Nephron (organoid): ENCODE measurements around the gene KIF23.
"Not testable (repeated sequence)": the region's sequence is repeated elsewhere in the genome, so short reads cannot be mapped to it uniquely, and the experiment has no call there.

Experiments used
- H3K27ac Mint-ChIP-seq, 3 experiments: 2 replicates each; pipeline ENCODE4 v1.8.0; 2020; ENCODE audit warnings: mixed read lengths in 3 of 3, mild to moderate bottlenecking in 2 of 3, moderate library complexity in 1 of 3
- H3K27me3 Mint-ChIP-seq: 2 replicates; pipeline ENCODE4 v1.8.0; 2021; ENCODE audit warnings: low read depth, mild to moderate bottlenecking, moderate library complexity, mixed read lengths
- H3K36me3 Mint-ChIP-seq: 2 replicates; pipeline ENCODE4 v1.8.0; 2020; ENCODE audit warnings: low read depth, mixed read lengths
- H3K4me1 Mint-ChIP-seq: 2 replicates; pipeline ENCODE4 v1.8.0; 2020; ENCODE audit warnings: mixed read lengths
- H3K4me3 Mint-ChIP-seq, 3 experiments: 2 replicates each; pipeline ENCODE4 v1.8.0; 2020; ENCODE audit warnings: mild to moderate bottlenecking in 3 of 3, mixed read lengths in 3 of 3, moderate library complexity in 2 of 3
- H3K9me3 Mint-ChIP-seq: 2 replicates; pipeline ENCODE4 v1.8.0; 2020; ENCODE audit warnings: mixed read lengths
- TF ChIP-seq, protein P1 (sequence below), 3 experiments: fragments of 200-600 bp; sonication (generic); IDR thresholded peaks; one replicate each; pipeline ENCODE4 v1.5.0; 2021; ENCODE audit warnings: antibody characterized with exemption in 3 of 3; ENCODE audit not compliant: unreplicated experiment in 3 of 3

KIF23 gene

DNA sequence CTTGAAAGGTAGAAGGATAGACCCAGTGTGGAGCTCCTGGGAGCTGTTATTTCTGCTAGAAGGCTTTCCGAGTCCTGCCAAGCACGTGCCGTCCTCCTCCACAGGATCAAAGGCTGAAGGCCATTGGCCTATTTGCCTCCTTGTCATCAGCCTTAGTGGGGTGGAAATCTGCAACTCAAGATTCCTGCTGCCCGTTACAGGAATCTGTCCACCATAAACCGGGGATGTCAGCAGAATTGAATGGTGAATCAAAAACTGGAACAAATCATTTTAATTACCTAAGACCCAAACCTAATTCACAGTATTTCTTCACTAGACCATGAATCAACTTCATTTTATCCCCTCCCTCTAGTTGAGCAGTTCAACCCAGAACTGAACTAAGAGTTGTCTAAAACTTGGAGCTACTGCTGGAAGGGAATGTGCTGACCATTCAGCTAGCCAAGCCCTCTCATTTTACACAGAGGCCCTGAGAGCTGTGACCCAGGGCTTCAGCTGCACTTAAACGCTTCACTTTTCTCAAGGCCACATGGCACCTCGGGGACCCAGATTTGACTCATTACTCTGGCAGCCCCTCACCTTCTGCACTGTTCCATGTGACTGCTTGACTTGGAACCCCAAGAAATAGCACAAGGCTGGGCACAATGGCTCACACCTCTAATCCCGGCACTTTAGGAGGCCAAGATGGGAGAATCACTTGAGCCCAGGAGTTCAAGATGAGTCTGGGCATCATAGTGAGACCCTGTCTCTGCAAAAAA, 36.8 kb upstream of the KIF23 start:
- TF ChIP-seq, protein P1, sequence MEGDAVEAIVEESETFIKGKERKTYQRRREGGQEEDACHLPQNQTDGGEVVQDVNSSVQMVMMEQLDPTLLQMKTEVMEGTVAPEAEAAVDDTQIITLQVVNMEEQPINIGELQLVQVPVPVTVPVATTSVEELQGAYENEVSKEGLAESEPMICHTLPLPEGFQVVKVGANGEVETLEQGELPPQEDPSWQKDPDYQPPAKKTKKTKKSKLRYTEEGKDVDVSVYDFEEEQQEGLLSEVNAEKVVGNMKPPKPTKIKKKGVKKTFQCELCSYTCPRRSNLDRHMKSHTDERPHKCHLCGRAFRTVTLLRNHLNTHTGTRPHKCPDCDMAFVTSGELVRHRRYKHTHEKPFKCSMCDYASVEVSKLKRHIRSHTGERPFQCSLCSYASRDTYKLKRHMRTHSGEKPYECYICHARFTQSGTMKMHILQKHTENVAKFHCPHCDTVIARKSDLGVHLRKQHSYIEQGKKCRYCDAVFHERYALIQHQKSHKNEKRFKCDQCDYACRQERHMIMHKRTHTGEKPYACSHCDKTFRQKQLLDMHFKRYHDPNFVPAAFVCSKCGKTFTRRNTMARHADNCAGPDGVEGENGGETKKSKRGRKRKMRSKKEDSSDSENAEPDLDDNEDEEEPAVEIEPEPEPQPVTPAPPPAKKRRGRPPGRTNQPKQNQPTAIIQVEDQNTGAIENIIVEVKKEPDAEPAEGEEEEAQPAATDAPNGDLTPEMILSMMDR (IDR thresholded peaks at IDR 0.05; ENCODE audit: unreplicated experiment in 3 of 3), result no peak
- Mint-ChIP-seq H3K9me3 (peaks cover 7% of the 10 kb centered on the region), H3K36me3 (peaks cover 5% of the 10 kb centered on the region), H3K4me1 (peaks cover 31% of the 10 kb centered on the region), H3K4me3 (peak overlapping the region in 1 of 3 experiments; percentile 29), H3K27me3 (peaks cover 26% of the 10 kb centered on the region), H3K27ac (peak overlapping the region; percentile 39 to 85 (median 52))

DNA sequence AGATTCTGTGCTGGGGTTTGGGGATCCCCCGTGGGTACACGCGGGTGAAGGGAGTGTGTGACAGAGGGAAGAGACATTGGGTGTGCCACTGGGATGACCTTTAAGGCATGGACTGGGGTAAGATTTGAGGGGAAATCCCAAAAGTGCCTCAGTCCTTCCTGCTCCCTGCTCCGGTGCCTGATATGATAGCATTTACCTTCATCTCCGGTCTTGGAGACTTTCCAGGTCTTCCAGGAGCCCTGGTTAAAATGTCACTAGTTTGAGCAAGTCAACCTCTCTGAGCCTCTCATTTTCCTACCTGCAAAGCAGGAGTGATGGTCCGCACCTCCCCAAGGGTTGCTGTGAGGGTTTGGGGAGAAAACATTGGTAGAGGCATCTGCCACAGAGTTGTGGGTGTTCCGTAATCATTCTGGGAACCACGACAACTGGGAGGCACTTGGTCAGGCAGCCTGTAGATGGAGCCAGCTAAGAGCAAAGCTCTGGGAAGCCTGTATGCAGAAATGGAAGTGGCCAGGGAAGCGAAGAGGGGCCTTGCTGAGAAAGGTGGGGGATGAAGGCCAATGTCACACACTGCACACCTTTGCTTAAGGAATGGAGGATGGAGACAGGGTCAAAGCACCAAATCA, 33.9 kb upstream of the KIF23 start:
- Mint-ChIP-seq H3K4me1 (peaks cover 31% of the 10 kb centered on the region), H3K27ac (no peak overlapping the region), H3K4me3 (no peak overlapping the region), H3K36me3 (no peaks in the 10 kb centered on the region), H3K9me3 (peaks cover 3% of the 10 kb centered on the region), H3K27me3 (peaks cover 18% of the 10 kb centered on the region)
- TF ChIP-seq, protein P1 (IDR thresholded peaks at IDR 0.05; ENCODE audit: unreplicated experiment in 3 of 3), result no peak

DNA sequence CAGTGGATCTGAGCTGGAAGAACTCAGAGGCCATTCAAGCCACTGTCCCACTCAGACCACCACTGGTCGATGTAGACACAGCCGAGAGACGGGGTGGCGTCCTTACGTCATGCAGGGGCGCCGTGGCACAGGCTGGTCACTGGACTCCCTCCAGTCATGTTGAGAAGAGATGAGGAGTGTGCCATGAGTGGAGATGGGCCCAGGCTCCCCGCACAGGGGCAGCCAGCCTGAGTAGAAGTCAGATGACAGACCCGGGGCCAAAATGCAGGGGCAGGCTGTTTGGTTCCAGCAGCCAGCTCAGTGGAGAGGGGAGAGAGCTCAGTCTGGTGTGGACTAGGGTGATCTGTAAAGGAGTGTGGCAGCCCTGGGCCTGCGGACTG, 33.4 kb upstream of the KIF23 start:
- Mint-ChIP-seq H3K36me3 (no peaks in the 10 kb centered on the region), H3K27ac (no peak overlapping the region), H3K4me3 (no peak overlapping the region), H3K9me3 (peaks cover 3% of the 10 kb centered on the region), H3K27me3 (peaks cover 15% of the 10 kb centered on the region), H3K4me1 (peaks cover 31% of the 10 kb centered on the region)
- TF ChIP-seq, protein P1 (IDR thresholded peaks at IDR 0.05; ENCODE audit: unreplicated experiment in 3 of 3), result no peak

DNA sequence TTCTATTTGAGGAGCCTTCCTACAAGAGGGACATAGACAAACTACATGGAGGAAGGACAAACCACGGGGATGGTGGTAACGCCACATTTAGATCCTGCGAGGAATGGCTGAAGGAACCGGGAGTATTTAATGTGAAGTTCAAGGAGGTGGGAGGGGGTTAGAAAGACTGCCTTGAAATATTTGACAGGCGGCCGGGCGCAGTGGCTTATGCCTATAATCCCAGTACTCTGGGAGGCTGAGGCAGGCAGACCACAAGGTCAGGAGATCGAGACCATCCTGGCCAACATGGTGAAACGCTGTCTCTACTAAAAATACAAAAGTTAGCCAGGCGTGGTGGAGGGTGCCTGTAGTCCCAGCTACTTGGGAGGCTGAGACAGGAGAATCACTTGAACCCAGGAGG, 32.0 kb upstream of the KIF23 start:
- H3K4me3 Mint-ChIP-seq, H3K27ac Mint-ChIP-seq, H3K36me3 Mint-ChIP-seq, H3K27me3 Mint-ChIP-seq, H3K9me3 Mint-ChIP-seq: not testable (repeated sequence)
- H3K4me1 Mint-ChIP-seq, result peaks cover 25% of the 10 kb centered on the region

DNA sequence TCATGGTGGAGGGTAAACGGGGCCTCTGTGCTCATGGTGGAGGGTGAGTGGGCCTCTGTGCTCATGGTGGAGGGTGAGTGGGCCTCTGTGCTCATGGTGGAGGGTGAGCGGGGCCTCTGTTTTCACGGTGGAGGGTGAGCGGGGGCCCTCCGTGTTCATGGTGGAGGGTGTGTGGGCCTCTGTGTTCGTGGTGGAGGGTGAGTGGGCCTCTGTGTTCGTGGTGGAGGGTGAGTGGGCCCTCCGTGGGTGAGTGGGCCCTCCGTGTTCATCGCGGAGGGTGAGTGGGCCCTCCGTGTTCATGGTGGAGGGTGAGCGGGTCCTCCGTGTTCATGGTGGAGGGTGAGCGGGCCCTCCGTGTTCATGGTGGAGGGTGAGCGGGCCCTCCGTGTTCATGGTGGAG, 30.1 kb upstream of the KIF23 start:
- not testable (repeated sequence) for H3K27me3 Mint-ChIP-seq, H3K27ac Mint-ChIP-seq, H3K36me3 Mint-ChIP-seq, H3K9me3 Mint-ChIP-seq, H3K4me3 Mint-ChIP-seq
- H3K4me1 Mint-ChIP-seq, result peaks cover 15% of the 10 kb centered on the region

DNA sequence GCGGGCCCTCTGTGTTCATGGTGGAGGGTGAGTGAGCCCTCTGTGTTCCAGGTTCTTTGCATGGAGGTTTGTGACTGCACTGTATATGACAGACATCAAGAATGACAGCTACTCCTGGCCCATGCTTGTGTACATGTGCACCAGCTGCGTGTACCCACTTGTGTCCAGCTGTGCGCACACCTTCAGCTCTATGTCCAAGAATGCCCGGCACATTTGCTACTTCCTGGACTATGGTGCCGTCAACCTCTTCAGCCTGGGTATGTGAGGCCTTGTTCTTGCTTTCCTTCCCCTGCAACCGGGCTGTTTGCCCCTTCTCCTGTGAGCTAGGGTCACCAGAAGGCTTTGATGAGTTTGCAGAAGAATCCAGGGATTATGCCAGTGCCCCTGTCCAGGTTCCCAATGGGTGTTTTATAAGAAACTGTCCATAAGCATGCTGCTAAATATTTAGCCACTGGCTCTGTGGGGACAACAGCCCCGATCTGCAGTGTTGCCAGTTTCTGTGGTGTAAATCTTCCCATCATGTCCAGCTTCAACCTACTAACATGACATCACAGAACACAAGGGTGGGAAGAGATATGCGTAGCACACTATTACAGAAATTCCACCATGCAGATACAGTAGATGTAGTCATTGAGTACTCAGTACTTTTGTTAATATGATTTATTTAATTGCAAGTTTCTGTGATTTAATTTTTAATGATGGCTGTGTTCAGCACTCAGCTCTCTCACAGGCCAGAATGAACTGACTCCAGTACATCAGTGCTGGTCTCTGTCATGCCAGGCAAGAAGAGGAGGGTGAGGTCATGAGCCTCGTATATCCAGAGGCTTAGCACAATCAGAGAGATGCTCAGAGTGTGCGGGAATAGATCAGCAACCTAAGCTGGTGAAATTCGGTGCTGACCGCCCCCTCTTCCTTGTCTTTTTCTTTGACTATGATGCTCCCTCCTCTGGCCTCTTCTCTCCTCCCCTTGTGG, 29.2 kb upstream of the KIF23 start:
- TF ChIP-seq, protein P1 (IDR thresholded peaks at IDR 0.05; ENCODE audit: unreplicated experiment in 3 of 3), result no peak
- Mint-ChIP-seq H3K27me3 (peaks cover 8% of the 10 kb centered on the region), H3K36me3 (no peaks in the 10 kb centered on the region), H3K9me3 (peaks cover 3% of the 10 kb centered on the region), H3K27ac (no peak overlapping the region), H3K4me1 (peaks cover 11% of the 10 kb centered on the region), H3K4me3 (no peak overlapping the region)
